Activated CD8-positive, alpha-beta memory T cell treated with anti-CD3 and anti-CD28 coated beads for 48 hours (primary cell): ENCODE measurements around the gene GRB10.
"Not testable (repeated sequence)": the region's sequence is repeated elsewhere in the genome, so short reads cannot be mapped to it uniquely, and the experiment has no call there.

ENCODE experiments used
- DNase-seq, 3 experiments: peaks; one replicate each; pipeline ENCODE4 v3.0.0-alpha.2; 2020; ENCODE audit warnings: low read depth in 2 of 3, low spot score in 2 of 3

Gene GRB10

GRCh38 chr7:50745336-50745735 is 37.4 kb downstream of the GRB10 start:
- DNase-seq: no peak

- DNase-seq: no peak
These were observed 38.8 kb downstream of the GRB10 start for GRCh38 chr7:50743893-50744292.

GRCh38 chr7:50743016-50743415 is 39.7 kb downstream of the GRB10 start:
- DNase-seq: no peak

- no peak for DNase-seq
These were observed 40.3 kb downstream of the GRB10 start for GRCh38 chr7:50742401-50742800.

GRCh38 chr7:50739744-50740435 is 42.8 kb downstream of the GRB10 start:
- peak in 2 of 3 experiments; percentile 7 to 18 for DNase-seq

- no peak for DNase-seq
These were observed 43.8 kb downstream of the GRB10 start for GRCh38 chr7:50738932-50739331.

- DNase-seq: not testable (repeated sequence)
These were observed 46.9 kb downstream of the GRB10 start for GRCh38 chr7:50735836-50736235.

- no peak for DNase-seq
These were observed 47.4 kb downstream of the GRB10 start for GRCh38 chr7:50735333-50735732.

GRCh38 chr7:50734246-50734645 is 48.5 kb downstream of the GRB10 start:
- no peak for DNase-seq

GRCh38 chr7:50733552-50733951 is 49.1 kb downstream of the GRB10 start:
- DNase-seq: no peak

- DNase-seq: no peak
These were observed 50.8 kb downstream of the GRB10 start for GRCh38 chr7:50731703-50732582.

- no peak for DNase-seq
These were observed 52.0 kb downstream of the GRB10 start for GRCh38 chr7:50730446-50731400.

- DNase-seq: no peak
These were observed 52.7 kb downstream of the GRB10 start for GRCh38 chr7:50729962-50730361.

GRCh38 chr7:50728184-50728583 is 54.5 kb downstream of the GRB10 start:
- DNase-seq: no peak

GRCh38 chr7:50727711-50728110 is 55.0 kb downstream of the GRB10 start:
- no peak for DNase-seq

GRCh38 chr7:50727072-50727471 is 55.6 kb downstream of the GRB10 start:
- DNase-seq: no peak

- no peak for DNase-seq
These were observed 56.9 kb downstream of the GRB10 start for GRCh38 chr7:50725774-50726173.

GRCh38 chr7:50724526-50725520 is 57.9 kb downstream of the GRB10 start:
- DNase-seq: no peak

GRCh38 chr7:50723888-50724287 is 58.8 kb downstream of the GRB10 start:
- DNase-seq: no peak

GRCh38 chr7:50723173-50723572 is 59.5 kb downstream of the GRB10 start:
- DNase-seq: no peak
